DMS53 treated with DMSO at 0.1 percent for 48 hours (cell line): Measurements from ENCODE around the gene LRRC71.

Source experiments
- DNase-seq: peaks from one replicate; lab custom pipeline; 2025; ENCODE audit not compliant: unreplicated experiment; lab: John Stamatoyannopoulos, UW

LRRC71 gene

DNA sequence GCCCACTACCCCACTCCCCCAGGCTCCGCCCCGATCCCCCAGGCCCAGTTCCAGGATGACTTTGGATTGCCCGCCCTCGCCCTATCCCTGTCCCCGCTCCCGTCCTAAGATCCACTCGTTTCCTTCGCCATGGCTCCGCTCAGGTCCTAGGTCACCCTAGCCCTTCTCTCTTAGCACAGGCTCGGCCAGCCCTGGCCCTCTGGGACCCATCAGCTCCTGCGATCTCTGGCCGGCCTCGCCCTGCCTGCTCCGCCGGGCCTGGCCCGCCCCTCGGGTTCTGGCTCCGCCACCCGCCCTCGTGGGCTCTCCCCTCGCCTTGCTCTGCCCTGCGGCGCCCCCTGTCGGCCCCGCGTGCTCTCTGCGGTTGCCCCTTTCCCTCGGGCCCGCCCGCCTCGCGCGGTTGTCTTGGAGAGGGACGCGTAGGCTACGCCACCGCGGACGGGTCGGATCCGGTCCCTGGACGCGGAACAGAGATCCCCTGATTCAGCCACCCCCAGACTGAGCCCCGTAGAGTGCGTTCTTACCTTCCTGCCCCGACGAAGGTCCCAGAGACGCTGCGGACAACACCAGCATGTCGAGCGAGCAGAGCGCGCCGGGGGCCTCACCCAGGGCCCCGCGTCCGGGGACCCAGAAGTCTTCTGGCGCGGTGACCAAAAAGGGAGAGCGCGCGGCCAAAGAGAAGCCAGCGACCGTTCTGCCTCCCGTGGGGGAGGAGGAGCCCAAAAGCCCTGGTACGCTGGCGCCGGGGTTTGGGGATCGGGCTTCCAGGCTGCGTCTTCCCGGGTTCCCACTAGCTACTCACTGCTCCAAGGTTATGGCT lies at the start of gene LRRC71:
Gene LRRC71, plus strand, starts transcription at position 400 of the 820 bp plus-strand sequence. Its CDS starts 172 bp downstream, at position 572.
- peak; percentile 65 for DNase-seq

DNA sequence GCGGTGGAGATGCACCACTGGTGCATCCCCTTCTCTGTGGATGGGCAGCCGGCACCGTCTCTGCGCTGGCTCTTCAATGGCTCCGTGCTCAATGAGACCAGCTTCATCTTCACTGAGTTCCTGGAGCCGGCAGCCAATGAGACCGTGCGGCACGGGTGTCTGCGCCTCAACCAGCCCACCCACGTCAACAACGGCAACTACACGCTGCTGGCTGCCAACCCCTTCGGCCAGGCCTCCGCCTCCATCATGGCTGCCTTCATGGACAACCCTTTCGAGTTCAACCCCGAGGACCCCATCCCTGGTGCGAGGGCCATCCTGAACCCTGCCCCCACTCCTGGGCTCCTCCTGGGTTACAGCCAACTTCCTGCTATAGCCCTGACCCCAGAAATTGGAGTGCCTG lies 46.8 kb upstream of the LRRC71 start:
- DNase-seq = no peak

DNA sequence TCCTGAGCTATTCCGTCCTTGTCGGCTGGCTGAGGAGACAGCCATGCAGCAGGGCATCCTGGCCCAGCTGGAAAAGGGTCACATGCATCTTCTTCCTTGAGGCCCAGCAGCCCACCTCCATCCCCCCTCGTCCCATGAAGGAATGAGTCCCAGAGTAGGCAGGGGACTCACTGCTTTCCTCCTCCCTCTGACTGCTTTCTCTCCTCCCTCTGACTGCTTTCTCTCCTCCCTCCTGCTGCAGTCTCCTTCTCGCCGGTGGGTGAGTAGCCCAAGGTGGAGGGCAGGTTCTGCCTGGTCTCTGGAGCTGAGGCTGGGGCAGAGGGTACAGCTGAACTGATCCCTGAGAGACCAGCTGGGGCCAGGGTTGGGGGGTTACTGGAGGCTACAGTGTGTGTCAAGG lies 46.3 kb upstream of the LRRC71 start:
- no peak for DNase-seq

DNA sequence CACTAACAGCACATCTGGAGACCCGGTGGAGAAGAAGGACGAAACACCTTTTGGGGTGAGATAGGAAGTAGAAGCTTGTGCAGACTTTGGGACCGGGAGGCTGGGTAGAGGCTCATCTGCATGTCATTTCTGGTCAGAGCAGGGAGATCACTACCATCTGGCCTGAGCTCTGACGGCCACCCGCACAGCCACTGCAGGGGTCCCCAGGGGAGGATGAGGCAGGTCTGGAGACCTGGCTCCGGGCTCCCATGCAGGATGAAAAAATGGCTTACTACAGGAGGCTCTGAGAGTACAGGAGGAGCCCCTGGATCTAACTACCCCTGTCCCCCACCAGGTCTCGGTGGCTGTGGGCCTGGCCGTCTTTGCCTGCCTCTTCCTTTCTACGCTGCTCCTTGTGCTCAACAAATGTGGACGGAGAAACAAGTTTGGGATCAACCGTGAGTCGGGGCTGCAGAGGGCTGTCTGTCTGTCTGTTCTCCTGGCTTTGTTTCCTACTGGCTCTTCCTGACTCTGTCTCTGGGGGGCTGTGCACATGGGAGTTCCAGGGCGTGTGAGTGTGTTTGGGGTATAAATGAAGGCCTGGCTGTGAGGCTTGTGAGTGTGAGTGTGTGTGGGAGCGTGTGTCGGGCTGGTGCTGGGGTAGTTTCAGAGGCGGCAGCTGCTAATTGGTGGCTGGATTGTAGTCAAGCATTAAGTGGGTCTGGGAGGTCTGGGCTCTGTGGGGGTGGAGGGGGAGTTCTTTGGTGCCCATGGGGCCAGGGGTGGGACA lies 45.7 kb upstream of the LRRC71 start:
- no peak for DNase-seq

DNA sequence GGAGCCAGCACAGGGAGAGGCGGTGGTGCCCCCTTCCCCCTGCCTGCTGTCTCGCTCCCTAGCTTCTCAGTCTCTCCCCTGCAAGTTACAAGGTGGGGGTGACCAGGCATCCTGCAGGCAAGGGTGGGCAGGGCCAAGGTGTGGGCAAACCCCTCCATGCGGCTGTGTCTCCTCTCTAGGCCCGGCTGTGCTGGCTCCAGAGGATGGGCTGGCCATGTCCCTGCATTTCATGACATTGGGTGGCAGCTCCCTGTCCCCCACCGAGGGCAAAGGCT lies 45.2 kb upstream of the LRRC71 start:
- DNase-seq = no peak

DNA sequence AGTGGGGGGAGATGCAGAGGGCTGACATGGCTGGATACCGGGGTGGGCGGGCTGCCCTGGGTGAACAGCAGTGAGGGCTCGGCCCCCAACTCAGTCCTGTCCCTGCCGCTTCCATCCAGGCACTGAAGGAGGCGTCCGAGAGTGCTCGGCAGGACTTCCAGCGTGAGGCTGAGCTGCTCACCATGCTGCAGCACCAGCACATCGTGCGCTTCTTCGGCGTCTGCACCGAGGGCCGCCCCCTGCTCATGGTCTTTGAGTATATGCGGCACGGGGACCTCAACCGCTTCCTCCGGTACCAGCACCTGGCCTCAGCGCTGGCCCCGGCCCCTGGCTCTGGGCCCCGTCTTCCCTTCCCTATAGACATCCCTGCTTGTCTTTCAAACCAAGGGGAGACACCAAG lies 44.2 kb upstream of the LRRC71 start:
- DNase-seq = no peak

DNA sequence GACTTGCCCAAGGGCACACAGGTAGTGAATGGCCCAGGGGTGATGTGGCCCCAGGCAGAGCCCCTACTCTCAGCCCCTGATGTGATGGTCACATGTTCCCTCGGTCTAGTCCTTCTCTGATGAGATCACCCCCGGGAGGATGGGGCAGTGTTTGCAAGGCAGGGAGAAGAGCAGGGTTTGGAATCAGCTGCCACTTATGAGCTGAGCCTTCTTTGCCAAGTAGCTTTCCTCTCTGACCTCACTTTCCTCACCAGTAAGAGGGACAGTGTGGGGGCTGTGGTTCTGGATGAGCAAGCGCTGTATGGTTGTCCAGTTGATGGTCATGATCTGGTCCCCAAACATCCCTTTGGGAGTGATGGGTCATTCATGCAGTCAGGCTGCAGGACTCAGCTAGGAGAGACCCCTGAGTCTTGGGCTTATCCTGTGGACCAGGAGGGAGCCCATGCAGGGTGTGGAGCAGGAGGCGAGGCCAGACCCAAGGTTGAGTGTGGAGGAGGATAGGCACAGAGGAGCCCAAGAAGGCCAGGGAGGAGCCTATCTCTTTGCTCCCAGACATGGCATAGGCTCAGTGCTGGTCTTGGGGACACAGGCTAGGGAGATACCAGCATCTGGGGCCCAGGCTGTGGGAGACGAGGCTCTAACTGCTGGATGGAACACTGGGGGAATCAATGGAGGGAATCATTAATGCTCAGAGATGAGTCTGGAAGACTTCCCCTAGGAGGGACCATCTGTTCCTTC lies 42.8 kb upstream of the LRRC71 start:
- no peak for DNase-seq

DNA sequence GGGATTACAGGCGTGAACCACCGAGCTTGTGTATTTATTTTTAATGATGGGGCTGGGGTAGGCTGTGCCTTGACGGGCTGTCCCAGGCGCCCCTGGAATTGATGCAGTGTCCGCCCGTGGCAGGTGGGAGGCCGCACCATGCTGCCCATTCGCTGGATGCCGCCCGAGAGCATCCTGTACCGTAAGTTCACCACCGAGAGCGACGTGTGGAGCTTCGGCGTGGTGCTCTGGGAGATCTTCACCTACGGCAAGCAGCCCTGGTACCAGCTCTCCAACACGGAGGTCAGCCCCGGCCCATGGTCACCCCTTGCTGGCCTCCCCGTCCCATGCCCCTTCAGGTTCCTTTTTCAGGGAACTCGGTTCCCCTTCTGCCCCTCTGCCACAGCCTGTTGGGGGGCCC lies 40.6 kb upstream of the LRRC71 start:
- DNase-seq = no peak

DNA sequence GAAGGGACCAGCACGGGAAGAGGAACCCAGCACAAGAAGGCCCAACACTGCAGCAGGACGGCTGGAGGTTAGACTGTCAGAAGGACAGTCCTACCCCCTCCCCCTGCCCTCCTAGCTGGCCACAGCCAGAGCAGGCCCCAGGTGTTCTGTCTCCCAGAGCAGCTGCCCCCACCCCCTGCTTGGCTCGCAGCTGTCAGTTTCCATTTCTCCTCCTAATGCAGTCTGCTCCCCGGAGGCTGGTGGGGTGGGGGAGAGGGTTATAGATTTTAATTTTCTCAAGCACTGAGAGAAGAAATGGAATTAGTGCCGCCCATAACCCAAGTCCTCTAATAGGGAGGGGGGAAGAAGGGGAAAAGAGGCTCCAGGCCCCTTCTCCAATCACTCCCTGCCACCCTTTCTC lies 40.0 kb upstream of the LRRC71 start:
- DNase-seq = no peak

DNA sequence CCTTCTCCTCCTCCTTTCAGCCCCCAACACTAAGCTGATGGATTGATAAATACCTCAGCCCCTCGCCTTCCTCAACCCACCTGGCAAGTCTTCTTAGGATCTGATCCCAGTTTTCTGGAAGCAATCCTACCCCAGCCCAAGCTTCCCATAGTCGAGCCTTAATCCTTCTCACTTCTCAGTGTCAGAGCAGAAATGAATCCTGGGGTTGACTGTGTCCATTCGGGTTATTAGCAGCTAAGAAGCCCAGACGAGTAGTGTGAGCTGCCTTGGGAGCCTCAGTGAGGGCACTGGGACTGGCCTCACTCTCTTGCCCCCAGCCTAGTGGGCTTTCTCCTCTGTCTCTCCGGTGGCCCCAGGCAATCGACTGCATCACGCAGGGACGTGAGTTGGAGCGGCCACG lies 39.3 kb upstream of the LRRC71 start:
- DNase-seq = no peak

DNA sequence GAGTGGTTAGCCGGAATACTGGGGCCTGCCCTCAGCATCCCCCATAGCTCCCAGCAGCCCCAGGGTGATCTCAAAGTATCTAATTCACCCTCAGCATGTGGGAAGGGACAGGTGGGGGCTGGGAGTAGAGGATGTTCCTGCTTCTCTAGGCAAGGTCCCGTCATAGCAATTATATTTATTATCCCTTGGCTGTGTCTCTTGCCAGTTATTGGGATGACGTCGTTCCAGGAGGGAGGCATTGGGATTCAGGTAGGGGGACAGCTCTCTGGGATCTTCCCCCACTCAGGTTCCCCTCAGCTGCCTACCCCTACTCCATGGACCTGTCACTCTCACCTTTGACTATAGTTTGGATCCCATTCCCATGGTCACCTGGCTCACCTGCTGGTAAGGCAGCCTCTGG lies 38.8 kb upstream of the LRRC71 start:
- no peak for DNase-seq

DNA sequence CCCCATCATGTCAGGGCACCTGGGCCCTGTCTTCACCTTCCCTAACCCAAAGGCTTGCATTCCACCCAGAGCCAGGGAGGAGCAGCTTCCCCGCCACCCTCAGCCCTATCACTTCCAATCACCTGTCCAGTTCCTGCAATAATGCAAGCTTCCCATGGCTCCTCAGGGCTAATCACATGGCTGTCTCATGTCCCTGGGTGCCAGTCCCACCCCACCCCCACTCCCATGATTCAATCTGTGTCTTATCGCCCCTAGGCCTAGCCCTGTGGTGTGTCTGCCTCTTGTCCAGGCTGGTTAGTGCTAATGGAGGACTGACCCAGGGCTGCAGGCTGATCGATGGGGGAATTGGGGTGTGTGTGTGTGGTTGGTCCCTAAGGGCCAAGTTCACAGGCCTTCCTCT lies 37.9 kb upstream of the LRRC71 start:
- DNase-seq = no peak

DNA sequence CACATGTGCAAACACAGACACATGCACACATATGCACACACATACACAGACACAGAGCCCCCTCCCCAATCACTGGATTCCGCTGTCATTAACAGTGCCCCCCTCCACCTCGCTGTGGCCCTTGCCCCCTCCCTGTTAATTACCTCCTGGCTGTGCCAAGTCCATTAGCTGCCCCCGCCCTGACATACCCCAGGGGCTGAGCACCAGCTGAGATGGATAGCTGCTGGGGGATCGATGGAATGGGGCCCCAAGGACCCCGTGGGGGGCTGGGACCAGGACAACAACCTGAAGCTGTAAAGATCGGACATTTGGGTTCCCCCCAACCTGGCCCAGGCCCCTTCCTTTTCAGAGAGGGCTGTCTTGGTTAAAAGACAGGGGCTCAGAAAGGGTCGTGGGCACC lies 36.5 kb upstream of the LRRC71 start:
- DNase-seq = no peak

DNA sequence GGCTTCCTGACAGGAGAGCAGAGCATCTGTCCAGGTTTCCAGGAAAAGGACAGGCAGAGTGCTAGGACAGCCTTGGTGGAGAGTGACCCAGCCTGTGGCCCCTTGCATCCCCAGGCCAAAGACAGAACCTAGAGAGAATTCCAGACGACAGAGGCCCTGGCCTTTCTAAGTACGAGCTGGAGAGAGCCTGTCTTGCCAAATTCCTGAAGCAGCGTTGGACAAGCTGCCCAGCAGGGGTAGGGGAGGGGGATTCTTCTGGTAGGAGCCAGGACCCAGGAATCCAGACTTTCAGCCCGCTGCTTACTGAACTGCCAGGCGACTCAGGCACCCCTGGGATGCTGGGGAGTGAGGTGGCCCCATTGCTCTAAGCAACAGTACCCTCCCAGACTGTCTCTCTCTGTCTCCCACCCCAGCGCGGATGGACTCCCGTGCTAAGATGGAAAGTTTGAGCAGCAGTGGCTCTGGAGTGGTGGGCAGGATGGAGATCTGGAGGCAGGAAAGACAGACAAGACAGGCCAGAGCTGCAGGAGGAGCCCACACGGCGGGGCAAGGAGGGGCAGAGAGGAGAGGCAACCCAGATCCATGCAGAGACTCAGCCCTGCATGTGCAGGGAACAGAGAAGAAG lies 35.8 kb upstream of the LRRC71 start:
- DNase-seq = no peak

DNA sequence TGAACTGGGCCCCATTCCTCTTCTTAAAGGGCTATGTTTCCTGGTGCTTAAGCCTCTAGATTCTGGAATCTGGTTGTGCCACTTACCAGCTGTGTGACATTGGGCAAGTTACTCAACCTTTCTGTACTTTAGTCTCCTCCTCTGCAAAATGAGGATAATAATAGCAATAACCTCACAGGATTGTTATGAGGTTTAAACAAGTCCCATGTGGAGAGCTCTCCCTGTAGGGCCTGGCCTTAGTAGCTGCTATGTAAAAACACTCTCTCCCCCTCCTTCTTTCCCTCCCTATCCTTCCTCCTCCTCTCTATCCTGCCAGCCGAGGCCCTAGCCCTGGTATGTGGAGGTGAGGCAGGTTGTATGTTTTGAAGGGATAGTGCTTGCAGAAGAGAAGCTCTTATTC lies 35.1 kb upstream of the LRRC71 start:
- DNase-seq = no peak

DNA sequence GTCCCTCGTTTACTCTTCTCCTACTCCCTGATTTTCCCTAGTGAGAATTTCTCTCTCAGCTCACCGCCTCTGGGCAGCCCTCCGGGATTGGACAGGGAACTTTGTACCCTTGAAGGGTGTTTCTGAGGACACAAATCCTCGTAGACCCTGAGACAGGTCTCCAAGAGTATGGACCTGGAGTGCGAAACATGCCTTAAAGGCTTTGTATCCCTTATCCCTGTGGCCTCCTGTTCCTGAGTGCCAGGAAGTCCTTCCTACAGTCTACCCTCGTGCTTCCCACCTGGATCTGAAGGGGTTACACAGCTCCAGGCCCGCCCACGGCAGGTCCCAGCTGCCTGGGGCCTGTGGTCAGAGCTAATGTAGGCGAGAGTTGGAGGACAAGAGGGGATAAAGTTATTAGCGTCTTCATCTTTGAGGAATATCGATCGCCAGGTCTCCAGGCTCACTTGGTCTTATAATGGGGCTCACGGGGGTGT lies 34.5 kb upstream of the LRRC71 start:
- no peak for DNase-seq

DNA sequence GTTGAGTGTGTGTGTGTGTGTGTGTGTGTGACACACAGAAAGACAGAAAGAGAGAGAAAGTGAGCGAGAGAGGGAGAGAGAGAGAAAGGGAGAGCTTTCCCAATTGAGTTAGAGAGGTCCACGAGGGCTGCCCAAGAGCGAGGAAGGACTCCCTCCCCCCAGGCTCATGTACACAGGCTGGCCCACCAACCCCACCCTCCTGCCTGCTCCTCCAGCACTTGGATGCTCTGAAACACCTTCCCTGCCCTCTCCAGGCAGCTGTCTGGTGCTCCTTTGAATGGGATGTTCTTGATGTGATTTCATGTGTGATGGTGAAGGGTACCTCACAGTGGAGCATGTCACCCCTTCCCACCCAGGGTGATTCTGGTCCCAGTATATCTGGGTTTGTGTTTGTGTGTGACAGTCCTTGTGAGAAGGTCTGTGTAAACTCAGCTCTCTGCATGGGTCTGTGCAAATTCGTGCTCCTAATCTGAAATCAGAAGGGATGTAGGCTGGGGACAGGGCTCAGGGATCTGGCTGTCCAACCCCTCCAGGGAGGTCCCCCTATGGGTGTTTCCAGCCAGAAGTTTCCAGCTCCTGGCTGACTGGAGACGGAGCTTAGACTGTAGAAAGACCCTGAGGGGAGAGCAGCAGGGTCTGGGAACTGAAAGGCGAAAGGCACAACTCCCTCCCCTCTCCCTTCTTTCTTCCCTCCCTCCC lies 33.7 kb upstream of the LRRC71 start:
- no peak for DNase-seq

DNA sequence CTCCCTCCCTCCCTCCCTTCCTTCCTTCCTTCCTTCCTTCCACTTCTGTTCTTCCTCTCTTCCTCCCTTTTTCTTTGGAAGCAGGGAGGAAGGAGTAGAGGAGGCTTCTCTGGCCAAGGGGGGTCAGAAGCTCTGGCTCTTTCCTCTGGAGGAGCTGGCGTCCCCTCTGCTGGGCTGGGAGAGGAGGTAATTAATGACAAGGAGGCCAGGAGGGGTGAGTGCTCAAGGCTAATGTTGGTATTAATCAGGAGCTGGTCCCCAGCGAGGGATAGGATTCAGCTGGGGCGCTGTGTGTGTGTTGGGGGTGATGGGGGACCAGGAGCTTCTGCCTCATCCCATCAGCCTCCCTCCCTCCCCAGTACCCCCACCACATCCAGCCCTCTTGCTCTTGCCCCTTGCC lies 33.1 kb upstream of the LRRC71 start:
- no peak for DNase-seq

DNA sequence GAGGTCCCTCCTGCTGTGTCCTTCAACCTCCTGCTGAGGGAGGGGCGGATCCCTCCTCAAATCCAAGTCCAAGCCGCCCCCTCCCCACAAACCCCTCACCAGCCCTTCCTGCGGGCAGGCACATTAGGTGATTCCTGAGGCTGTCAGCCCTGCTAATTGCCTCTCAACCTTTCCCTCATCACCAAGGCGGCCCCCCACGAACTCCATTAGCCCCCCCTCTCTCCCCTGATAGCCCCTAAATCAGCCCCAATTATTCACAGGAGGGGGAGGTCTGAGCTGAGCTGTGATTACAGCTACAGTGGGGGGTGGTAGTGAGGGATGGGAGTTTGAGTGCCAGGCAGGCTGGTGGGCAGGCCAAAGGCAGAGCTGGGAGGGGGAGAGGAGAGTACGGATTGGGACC lies 32.7 kb upstream of the LRRC71 start:
- DNase-seq = no peak

DNA sequence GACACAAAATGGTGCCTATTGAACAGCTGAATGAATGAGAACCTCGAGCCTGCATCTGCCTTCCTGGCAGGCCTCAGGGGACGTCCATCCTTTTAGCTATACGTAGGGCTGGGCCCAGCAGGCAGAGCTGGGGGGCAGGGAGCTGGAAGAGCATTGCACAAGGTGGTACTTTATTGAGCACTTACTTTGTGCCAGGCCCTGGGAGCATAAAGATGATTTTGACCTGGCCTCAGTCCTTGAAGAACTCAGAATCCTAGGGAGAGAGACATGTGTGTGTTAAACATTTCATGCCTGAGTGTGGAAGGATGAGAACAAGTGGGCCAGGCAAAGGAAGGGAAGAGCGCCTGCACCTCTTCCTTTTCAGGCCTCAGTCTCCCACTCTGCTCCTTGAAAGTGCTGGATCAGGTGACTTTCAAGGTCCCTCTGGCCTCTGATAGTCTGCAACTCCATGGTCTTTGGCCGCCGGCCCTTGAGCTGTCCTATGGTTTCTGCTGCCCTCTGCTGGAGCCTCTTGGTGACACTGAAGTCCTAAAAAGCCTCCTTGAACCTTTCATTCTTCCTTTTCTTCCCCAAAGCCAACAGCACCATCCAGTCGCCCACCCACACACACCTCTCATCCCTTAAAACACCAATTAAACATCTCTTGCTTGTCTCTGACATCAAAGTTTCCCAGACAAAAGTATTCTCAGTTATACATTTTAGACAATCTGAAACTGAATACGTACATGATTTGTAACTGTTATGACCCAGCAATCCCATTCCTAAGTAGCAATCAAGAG lies 30.4 kb upstream of the LRRC71 start:
- DNase-seq = peak; percentile 71
